Measurements from ENCODE around the gene CCDC83.

CCDC83 gene

DNA sequence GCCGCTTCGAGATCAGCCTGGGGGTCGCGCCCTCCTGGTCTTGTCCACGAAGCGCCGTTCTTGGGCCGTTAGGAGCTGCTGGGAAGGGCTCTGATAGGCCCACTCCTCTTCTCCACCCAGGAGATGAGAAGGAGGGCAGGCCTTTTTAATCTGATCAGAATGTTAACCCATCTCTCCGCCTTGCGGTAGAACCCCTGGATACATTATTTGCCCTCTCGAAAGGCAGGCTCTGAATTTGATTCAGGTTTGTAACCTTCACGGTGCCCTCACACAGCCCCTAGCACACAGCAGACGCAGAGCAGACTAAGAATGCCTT, at the start of gene CCDC83:
Gene CCDC83, plus strand, starts transcription at position 43 of the 316 bp plus-strand sequence. CDS start 9,741 bp downstream, outside the sequence.
- DNase-seq: no peak

DNA sequence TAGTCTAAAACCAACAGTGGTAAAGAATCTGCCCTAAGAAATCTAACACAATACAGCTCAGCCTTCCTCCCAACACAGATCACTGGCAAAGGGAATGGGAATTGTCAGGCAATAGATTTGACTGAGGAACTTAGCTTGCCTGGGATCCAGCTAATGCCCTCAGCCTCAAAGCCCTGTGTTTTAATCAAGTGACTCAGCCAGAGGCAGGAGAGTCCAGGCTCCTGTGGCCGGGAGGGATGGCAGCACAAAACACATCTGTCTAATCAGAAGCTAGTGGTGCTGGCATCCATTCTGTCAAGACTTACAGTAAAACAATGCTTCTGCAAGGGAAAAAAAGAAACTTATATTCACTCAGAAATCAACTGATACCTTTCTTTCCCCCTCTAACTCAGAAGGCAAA, 49.8 kb upstream of the CCDC83 start:
- no peak for DNase-seq

DNA sequence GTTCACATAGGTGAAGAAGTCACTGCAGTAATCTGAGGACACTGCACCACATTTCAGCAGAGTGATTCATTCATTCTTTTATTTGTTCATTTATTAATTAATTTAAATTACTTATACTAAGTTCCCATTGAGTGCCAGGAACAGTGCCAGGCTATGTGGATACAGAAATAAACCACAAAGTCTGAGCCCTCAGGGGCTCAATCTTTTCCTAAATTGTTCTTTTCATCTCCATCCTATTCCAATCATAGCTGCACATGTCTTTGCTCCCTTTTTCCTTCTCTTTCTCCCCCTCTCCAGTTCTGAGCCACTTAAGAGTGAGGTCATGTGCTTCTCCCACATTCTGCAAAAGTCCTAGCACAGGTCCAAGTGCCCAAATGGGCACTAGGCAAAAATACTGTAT, 49.2 kb upstream of the CCDC83 start:
- no peak for DNase-seq

DNA sequence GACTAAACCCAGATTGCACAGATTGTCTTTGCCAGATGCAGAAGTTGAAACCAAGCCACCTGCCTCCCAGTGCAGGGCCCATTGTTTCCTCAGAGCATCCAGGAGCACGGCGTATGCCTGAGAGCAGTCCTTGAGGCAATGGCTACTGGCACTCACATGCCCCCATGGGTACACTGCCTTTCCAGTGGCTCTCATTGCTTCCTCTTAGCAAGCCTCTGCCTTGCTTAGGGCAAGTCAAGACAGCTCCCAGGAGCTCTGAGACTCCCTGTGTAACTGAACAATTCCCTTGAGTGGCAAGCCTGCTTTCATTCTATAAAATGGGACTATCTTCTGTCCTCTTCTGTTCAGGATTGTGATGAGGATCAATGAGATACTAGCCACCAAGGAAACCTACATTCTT, 48.3 kb upstream of the CCDC83 start:
- no peak for DNase-seq

- no peak for DNase-seq
Observed at GRCh38 chr11:85809191-85809590, 46.0 kb upstream of the CCDC83 start.

- peak; percentile 38 to 46 for DNase-seq
Observed at GRCh38 chr11:85809863-85810262, 45.3 kb upstream of the CCDC83 start.

DNA sequence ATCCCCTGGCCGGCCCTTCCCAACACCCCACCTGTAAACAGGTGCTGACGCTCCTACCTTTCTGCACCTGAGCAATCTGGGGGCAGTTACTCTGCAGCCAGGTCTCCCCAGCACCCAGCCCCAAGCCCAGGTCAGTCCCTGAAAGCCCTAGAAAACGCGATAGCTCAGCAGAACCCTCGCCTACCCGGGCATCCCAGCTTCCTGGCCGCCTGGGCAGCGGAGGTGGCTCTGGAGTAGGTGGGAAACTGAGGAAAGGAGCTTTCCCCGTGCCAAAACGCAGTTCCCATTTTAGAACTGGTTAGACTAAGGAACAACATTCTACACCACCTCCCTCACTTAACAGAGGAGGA, 44.7 kb upstream of the CCDC83 start:
- DNase-seq: peak in 1 of 2 experiments; percentile 25

- DNase-seq: peak; percentile 81 to 87
Observed at GRCh38 chr11:85810871-85811611, 44.1 kb upstream of the CCDC83 start, which contains the start of gene SYTL2. Gene SYTL2, minus strand, starts transcription at chr11:85811141. Its CDS starts 53,416 bp downstream, at chr11:85757725.

- no peak for DNase-seq
Observed at GRCh38 chr11:85811624-85812023, 43.6 kb upstream of the CCDC83 start.

- DNase-seq: no peak
Observed at GRCh38 chr11:85813721-85814120, 41.5 kb upstream of the CCDC83 start.

DNA sequence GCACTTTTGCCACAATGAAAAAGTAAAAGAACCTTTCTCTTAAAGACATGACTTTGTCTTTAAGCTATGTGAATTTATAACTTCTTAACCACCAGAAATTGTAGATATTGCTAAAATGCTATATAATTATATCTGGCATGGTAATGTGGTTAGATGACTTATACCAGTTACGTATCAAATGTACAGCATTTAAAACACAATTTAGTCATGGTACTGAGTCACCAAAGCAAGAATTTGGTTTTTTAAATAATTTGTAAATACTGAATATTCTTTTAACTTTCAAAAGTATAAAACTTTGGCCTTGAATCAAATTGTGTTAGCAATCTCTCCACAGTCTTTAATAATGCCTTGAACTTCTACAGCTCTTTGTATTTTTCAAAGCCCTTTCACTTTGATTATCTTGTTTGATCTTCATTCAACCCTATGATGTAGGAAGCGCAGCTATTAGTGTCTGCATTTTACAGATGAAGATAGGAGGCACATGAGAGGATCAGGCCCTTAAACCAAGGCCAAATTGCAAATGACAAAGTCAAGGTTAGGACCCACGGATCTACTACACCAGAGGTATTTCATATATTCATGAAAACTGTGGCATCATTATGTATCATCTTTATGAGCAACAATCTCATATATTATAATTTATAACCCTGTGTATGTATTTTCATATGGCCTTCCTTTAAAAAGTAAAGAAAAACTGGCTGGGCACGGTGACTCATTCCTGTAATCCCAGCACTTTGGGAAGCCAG, 39.8 kb upstream of the CCDC83 start:
- no peak for DNase-seq

- no peak for DNase-seq
Observed at GRCh38 chr11:85819441-85819840, 35.7 kb upstream of the CCDC83 start.

DNA sequence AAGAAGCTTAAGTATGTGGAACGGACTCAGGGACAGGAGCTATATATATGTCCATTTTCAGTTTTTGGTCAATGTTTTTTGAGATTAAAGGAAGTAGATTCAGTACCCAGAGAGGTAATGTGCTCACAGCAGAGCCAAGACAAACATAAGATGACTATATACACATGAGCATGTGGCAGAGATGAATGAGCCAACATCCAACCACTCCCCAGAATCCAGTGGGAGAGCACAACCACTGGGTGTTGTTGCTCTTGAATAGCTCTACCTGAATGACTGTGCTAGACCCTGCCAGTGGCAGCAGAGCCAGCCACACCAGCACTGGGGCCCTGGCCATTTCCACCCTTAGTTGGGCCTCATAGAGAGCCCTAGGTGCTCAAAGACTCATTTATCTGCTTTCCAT, 33.5 kb upstream of the CCDC83 start:
- no peak for DNase-seq

DNA sequence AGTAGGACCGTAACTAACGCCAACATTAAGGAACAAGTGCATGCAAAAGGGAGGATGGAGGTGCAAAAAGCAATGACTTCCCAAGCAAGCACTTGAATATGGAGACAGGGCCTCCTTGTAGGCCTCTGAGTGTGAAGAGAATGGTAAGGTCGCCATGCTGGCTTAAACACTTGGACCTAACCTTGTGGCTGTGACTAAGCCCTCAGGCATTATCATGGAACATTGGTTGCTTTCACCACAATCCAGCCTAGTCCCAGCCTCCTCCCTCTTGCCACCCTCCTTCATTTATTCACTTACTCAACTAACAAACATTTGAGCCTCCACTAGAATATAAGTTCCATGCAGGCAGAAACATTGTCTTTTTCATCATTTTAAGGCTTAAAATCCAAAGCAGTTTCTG, 32.4 kb upstream of the CCDC83 start:
- no peak for DNase-seq

- DNase-seq: peak; percentile 50 to 60
Observed at GRCh38 chr11:85823816-85824215, 31.4 kb upstream of the CCDC83 start.

GRCh38 chr11:85825616-85826015, 29.6 kb upstream of the CCDC83 start:
- DNase-seq: no peak

- DNase-seq: peak in 1 of 2 experiments; percentile 45
Observed at GRCh38 chr11:85826116-85826855, 28.9 kb upstream of the CCDC83 start.

- no peak for DNase-seq
Observed at GRCh38 chr11:85827748-85828639, 27.2 kb upstream of the CCDC83 start.

DNA sequence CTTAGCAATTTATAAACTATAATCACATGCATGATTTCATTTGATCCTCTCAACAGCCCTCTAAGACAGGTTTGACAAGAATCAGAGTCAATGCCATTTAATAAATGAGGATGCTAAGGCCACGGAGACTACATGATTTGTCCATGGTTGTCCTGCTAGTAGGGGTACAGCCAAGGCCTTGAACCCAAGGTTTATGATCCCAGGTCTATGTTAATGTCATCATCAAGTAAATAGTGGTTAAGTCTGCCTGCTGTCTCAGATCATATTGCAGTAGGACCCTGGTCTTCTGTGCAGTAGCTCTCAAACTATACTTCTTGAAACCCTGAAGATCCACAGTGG, 26.6 kb upstream of the CCDC83 start:
- no peak for DNase-seq

DNA sequence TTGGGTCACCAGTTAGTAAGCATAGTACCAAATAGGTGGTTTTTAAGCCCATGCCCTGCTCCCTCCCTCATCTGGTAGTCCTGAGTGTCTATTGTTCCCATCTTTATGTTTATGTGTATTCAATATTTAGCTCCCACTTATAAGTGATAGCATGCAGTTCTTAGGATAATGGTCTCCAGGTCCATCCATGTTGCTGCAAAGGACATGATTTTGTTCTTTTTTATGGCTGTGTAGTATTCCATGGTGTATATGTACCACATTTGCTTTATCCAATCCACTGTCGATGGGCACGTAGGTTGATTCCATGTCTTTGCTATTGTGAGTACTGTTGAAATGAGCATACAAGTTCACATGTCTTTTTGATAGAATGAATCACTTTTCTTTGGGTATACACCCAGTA, 26.0 kb upstream of the CCDC83 start:
- DNase-seq: no peak

GRCh38 chr11:85831050-85831449, 24.1 kb upstream of the CCDC83 start:
- DNase-seq: no peak

DNA sequence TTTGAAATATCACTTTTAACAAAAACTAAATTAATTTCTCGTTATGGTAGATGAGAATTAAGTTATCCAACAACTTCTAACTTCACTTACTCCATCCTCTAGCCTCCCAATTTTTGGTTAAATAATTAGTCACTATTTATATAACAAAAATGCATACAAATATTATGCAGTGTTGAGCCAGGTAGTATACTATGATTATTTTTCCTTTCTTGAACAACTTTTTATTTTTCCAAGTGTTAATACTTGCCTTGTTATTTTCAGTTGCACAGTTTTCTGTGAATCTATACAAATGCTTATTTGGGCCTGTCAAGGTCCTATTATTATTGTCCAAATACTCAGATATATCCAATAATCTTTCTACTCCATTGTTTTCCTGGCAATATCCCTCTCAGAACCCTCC, 19.9 kb upstream of the CCDC83 start:
- no peak for DNase-seq

- no peak for DNase-seq
Observed at GRCh38 chr11:85835729-85836128, 19.5 kb upstream of the CCDC83 start.

Data from activated T-cell treated with anti-CD3 and anti-CD28 coated beads, Interleukin-2, amount 50 U/mL, for 48 hours (primary cell).